Limb (tissue), 2 donors: Measurements from ENCODE around the gene RAP1GAP.

Experiments used
- DNase-seq, 2 donors: peaks; one replicate each; pipeline ENCODE4 v3.0.0-alpha.2; 2016; ENCODE audit errors: extremely low spot score in 2 of 2

Gene RAP1GAP

DNA sequence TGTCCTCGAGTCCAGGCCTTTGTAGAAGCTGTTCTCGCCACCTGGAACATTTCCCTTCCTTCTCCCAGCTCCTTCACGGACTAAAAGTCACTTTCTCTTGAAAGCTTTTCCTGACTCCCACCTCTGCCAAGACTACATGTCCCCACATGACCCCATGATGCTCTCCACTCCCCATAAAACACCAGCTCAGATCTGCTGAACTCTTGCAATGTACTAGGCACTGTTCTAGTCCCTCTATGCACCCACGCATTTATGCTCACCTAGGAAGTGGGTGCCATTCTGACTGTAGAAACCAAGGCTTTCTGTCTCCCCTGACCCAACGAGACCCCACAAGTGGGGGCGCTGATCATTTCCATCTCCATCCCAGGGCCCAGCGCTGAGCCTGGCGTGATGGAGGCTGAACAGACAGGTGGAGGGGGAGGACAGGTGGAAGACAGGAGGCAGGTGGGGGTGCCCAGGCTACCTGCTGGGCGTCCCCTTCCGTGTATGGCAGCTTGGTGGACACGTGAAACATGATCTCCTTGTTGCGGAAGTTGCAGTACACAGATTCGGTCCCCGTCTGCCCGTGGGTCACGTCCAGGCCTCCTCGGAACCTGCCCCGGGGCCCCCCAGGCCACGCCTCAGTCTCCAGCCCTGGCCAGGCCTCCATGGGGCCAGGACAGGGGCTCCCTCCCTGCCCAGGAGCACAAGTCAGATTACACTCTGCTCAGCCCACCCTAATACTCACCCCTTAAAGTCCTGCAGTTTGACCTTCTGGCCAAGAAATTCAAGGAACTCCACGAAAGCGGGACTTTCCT lies 58.0 kb downstream of the RAP1GAP start:
- DNase-seq: no peak

DNA sequence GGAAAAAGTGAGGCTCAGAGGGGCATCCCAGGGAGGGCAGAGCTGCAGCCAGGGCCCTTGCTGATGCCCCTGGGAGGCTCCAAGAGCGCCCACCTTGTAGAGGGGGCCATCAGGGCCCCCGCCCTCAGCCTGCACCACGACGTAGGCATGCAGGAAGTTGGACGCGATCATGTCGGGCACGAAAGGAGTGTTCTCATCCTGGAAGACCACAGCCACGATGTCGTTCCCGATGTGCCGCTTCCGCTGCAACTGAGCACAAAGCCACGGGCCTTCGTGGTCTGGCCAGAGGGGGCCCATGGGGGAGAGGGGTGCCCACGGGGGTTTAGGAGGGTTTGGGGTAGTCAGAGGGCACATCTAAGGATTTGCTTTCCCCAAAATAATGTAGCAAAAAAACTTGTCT lies 59.1 kb downstream of the RAP1GAP start:
- no peak for DNase-seq

DNA sequence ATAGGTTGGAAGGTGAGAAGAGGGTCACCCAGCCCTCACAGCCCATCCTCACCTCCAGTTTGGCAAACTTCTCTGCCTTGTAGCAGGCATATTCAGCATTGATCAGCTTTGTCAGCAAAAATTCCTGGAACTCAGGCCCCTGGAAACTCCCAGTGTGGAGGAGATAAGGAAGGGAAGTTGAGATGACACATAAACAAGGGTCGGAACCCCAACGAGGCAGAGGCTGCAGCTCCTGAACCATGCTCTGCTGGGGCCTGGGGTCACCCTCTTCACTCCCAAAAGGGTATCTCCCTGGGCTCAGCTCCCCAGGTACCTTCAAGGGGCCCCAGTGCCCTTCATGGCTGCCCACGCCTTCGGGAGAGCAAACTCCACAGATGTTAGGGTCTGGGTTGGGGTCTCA lies 60.4 kb downstream of the RAP1GAP start:
- DNase-seq: no peak

- DNase-seq: peak; percentile 56 to 80
These were observed 61.3 kb downstream of the RAP1GAP start for GRCh38 chr1:21607549-21608529.

DNA sequence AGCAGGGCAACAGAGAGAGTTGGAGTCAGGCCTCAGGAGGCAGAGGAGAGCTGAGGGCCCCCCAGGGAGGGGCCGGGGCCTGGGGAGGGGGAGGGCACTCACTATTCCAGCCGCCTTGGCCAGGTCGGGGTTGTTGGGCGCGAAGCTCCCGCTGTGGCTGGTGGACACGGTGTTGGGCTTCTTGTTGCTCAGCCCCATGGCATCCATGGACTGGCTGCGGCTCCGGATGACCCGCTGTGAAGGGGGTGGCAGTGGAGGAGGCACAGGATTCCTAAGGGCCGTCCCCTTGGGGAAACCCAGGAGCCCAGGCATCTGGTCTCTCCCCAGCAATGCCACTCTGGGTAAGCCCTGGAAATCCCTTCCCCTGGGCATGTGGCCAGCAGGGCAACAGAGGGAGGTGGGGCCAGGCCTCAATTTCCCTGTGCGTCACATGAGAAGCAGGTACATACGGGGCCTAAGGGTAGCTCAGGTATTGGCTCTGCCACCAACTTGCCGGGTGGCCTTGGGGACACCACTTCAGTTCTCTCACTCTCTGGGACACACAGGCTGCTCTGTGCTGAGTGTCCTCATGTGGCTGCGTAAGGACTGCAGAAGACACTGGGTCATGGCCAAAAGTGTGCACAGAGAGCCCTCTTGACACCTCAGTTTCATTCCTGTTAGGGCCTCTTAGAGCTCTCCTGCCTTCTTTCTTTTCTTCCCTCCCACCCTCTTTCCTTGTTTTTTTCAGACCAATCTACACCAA lies 63.0 kb downstream of the RAP1GAP start:
- no peak for DNase-seq

- no peak for DNase-seq
These were observed 64.0 kb downstream of the RAP1GAP start for GRCh38 chr1:21605012-21605715.

DNA sequence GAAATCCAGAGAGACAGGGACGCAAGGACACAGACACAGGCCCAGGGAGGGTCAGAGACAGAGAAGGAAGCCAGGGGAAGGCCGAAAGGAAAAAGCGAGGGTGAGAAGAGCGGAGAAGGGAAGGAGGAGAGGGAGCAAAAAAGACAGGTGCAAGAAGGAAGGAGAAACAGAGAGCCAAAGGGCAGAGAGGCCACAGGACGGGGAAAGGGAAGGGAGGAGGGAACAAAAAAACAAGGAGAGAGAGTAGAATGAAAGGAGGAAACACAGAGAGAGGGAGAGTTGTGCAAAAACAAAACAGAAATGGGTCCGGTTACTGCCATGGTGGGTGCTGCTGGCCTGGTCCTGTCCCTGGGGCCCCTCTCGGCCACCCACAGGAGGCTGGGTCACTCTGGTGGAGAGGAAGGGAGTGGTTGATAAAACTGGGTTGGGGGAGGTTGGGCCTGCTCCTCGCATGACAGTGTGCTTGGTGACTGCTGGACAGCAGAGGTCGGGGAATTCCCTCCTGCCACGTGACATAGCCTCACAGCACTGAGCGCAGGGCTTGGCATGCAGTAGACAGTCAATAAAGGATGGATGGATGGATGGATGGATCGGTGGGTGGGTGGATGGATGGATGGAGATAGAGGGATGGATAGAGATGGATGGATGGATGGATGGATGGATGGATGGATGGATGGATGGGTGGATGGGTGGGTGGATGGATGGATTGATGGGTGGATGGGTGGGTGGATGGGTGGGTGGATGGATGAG lies 64.8 kb downstream of the RAP1GAP start:
- DNase-seq: no peak

DNA sequence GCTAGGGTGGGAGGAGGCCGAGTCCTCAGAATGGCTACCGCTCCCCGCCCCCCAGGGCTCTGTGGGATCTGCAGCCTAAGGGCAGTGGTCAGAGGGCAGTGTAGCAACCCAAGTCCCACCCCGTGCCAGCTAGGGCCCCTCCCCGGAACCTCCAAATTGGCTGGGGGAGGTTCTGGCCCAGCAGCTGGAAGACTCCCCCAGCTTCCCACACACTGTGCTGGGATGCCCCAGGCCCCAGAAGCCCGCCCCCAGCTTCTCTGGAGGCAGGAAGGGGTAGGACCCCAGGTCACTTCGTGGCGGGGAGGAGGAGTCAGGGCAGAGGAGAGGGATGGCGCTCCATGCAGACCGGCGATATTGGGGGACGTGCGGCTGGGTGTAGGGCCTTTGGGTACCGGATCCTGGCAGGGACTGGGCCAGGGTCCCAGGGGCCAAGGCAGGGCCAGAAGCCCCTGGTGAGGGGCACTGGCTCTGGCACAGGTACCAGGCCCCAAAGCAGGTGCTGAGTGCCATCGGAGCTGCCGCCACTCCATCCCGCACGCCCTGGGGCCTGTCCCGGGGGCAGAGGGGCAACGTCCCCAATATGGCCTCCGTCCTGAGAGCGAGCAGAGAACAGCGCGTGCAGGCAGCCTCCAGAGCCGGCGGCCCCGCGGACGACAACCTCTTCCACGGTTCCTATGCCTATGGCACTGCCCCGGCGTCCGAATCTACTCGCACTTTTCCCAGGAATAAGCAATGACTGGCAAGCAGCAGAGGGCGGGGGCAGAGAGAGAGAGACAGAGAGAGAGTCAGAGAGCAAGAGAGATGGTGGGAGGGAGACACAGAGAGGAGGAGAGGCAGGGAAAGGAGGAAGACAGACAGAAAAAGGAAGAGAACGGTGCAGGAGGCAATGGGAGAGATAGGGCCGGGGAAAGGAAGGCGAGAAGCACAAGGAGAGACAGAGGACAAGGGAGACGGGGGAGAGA lies 65.7 kb downstream of the RAP1GAP start:
- no peak for DNase-seq

GRCh38 chr1:21601278-21602048 lies 67.7 kb downstream of the RAP1GAP start:
- DNase-seq: no peak

DNA sequence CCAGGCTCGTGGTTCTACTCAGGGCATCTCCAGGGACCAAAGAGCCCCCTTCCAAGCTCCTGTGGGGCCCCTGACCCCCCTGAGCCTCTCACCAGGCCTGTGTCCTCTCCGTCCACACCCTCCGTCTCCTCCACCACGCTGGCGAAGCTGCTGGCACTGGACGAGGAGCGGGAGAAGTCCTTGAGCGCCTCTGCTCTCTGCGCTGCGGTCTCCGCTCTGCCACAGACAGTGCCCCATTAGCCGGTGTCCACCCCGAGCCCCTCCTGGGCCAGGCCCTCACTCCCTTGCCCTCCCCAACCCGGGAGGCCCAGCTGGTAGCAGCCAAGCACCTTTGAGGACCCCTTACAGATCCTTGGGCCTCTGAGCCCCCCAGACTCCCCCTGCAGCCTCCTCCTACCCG lies 69.8 kb downstream of the RAP1GAP start:
- DNase-seq: no peak

- no peak for DNase-seq
These were observed 70.3 kb downstream of the RAP1GAP start for GRCh38 chr1:21598904-21599303.

DNA sequence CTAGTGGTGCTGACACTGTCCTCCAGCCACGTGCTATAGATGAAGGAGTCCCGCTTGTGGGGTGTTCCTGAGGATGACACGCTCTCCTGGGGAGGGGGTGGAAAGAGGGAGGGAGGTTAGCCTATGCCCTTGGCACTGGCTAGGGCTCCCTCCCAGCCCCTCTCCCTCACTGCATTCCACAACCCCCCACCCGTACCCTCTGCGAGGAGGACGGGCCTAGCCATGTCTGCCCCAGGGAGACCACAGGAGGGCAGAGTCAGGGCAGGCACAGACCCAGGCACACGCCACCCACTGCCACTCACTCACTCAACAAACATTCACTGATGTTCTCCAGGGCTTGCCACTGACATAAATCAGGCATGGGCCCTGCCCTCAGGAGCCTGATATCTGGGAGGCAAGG lies 70.7 kb downstream of the RAP1GAP start:
- no peak for DNase-seq

DNA sequence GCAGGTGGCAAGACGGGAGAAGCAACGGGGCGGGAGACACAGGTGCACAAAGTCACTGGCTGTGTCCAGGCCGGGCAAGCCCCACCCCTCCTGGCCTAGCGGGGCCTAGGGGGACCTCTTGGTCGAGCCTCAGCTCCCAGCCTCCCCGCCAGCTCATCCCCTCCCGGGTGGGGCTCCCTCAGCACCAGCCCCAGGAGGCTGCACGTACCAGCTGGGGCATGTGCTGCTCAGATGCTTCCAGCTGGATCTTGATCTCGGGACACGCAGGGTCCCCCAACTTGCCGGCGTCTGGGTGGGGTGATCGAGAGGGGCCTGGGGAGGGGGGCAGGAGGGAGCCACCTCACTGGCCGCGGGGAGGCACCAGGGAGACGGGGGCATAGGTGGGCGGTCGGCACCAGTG lies 71.4 kb downstream of the RAP1GAP start:
- no peak for DNase-seq

DNA sequence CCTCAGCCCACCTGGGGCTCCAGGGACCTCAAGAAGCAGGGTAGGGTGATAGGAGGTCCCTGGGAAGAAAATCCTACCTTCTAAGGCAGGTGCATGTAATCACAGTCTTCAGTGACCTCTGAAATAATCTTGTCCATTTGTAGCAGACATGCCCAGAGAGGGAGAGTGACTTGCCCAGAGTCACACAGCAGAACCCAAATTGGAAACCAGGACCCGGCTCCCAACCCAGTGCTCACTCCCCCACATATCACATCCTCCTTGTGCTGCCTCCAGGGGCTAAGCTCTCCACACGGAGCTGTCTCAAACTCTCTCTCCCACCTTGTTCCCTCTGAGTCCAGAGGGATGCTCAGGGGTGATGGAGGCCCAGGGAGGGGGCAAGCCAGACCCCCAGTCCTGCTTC lies 72.5 kb downstream of the RAP1GAP start:
- no peak for DNase-seq

GRCh38 chr1:21596174-21596573 lies 73.0 kb downstream of the RAP1GAP start:
- DNase-seq: no peak

DNA sequence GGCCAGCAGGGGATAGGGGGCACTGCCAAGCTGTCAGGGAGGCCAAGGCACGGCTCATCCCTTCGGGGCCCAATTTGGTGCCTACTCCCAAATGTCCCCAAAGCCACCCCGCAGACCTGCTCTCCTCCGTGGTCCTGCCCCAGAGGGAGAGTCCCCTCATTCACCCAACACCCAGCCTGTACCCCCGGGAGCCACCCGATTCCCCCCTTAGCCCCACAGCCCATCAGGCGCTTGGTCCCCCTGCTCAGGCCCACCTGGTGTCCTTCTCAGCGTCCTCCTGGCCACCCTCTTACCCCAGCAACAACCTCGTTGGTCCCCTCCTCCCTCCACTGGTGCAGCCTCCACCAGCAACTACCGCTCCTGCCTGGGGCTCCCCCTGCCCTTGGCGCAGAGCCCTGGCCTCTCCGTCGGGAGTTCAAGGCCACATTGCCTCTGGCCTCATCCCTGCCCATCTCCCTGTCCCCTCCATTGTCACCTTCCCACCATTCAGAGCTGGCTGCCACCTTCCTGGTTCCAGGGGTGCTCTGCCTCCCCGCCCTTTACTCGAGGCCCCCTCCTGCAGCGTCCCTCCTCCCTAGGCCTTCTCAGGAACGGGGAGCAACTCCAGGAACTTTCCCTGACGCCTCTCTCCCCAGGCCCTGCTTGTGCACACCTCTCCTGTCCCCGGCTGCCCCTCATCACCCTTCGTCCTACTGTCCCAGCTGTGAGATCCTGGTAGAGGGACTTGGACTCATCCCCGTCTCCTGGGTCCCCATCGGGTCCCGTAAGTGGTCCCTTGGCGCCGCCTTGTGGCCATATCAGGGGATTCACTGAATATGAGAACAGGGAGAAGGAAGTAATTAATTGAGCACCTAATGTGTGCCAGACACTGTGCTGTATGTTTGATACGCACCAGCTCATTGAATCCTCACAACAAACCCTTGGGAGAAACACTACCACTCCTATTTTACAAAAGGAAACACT lies 73.9 kb downstream of the RAP1GAP start:
- peak in 1 of 2 donors; percentile 69 for DNase-seq

DNA sequence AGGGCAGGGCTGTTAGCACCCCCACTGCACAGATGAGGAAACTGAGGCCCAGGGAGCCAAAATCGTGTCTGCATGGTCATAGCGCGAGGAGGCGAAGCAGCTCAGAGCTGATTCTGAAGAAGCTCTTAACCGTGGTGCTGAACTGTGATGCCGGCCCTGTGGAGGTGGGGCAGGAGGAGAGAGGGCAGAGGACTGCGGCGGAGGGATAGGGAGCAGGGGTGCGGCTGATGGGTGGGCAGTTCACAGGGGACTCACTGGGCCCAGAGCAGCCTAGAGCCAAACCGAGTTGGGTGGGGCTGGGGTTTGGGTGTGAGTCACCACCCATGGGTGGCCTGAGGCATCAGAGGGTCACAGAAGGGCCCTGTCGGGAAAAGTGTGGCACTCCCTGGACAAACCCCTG lies 74.7 kb downstream of the RAP1GAP start:
- no peak for DNase-seq
